GM12878 (cell line): ENCODE results near the gene MRRF. TPM values are rescaled to one million over a fixed set of nuclear protein-coding genes. Genes with fewer than 3 reads are reported as not detected.

Source experiments
- BACH1 ChIP-seq: fragments of 450-650 bp; IDR thresholded peaks from 2 replicates; pipeline ENCODE4 v1.6.1; 2017; ENCODE audit warnings: mild to moderate bottlenecking, borderline replicate concordance
- GATAD2B ChIP-seq: fragments of 450-650 bp; conservative IDR thresholded peaks from 2 replicates; pipeline ENCODE4 v1.6.1; 2017; ENCODE audit warnings: low read depth, mild to moderate bottlenecking, moderate library complexity
- POLR2AphosphoS2 ChIP-seq: IDR thresholded peaks from 2 replicates; pipeline ENCODE4 v1.6.1; 2011; ENCODE audit warnings: low read depth, mild to moderate bottlenecking, low read length, improper control_type of control experiment, moderate library complexity
- SMAD1 ChIP-seq: fragments of 450-650 bp; IDR thresholded peaks from 2 replicates; pipeline ENCODE4 v1.6.1; 2018; ENCODE audit warnings: mild to moderate bottlenecking, low read depth; ENCODE audit not compliant: partially characterized antibody
- USF1 ChIP-seq: IDR thresholded peaks from 2 replicates; pipeline ENCODE4 v1.6.1; 2011; ENCODE audit warnings: borderline replicate concordance, low read depth, mild to moderate bottlenecking, moderate library complexity, mixed read lengths, low read length; ENCODE audit not compliant: insufficient read depth; ENCODE audit errors: extremely low read length
- USF2 ChIP-seq: IDR thresholded peaks from 2 replicates; pipeline ENCODE4 v1.6.1; 2011; ENCODE audit warnings: low read depth, low read length, improper control_type of control experiment, borderline replicate concordance
- polyA plus RNA-seq, 11 experiments: library from polyadenylated mRNA; depleted of rRNA in 4 of 11; unstranded in 6 of 11; stranded (reverse) in 5 of 11; fragments of >200 nt; fragmentation: Nextera tagmentation in 4 of 11; fragmentation: Illumina TruSeq in 1 of 11; extraction: Ambion mirVana in 4 of 11; extraction: Trizol in 1 of 11; gene quantifications; 1 replicate in 1 of 11; 2 replicates in 10 of 11; pipeline versions ENCODE4 v1.2.1 to v1.2.3, GENCODE V29; 2011 to 2016; ENCODE audit warnings: inconsistent platforms in 2 of 11, missing spikeins in 2 of 11, low read depth in 1 of 11
- total RNA-seq, 4 experiments: library from RNA; depleted of rRNA in 3 of 4; stranded (reverse); fragments of >200 nt in 3 of 4; fragmentation: Illumina TruSeq in 1 of 4; extraction: Trizol in 1 of 4; gene quantifications; 2 replicates each; pipeline versions ENCODE4 v1.2.1 to v1.2.3, GENCODE V29; 2013 to 2021
- TF ChIP-seq, protein P1 (sequence below), 3 experiments: IDR thresholded peaks in 2 of 3; conservative IDR thresholded peaks in 1 of 3; 2 replicates each; pipeline ENCODE4 v1.5.1; 2011; ENCODE audit warnings: low read depth in 3 of 3, low read length in 3 of 3, mild to moderate bottlenecking in 3 of 3, control low read depth in 2 of 3, moderate library complexity in 2 of 3, inconsistent platforms in 1 of 3, mixed read lengths in 1 of 3; ENCODE audit not compliant: control insufficient read depth in 2 of 3, insufficient read depth in 1 of 3; ENCODE audit errors: extremely low read depth in 1 of 3

Gene MRRF
- total and polyA plus RNA-seq, 10 of the 15 experiments (the other 5 are each of a cell fraction or from before 2014, with no cell fraction given) = 64.8 to 112 (median 76.4) TPM

GRCh38 chr9:122372856-122373845 is 108.5 kb downstream of the MRRF start (continued):
- TF ChIP-seq GATAD2B = no peak
- TF ChIP-seq, protein P1, sequence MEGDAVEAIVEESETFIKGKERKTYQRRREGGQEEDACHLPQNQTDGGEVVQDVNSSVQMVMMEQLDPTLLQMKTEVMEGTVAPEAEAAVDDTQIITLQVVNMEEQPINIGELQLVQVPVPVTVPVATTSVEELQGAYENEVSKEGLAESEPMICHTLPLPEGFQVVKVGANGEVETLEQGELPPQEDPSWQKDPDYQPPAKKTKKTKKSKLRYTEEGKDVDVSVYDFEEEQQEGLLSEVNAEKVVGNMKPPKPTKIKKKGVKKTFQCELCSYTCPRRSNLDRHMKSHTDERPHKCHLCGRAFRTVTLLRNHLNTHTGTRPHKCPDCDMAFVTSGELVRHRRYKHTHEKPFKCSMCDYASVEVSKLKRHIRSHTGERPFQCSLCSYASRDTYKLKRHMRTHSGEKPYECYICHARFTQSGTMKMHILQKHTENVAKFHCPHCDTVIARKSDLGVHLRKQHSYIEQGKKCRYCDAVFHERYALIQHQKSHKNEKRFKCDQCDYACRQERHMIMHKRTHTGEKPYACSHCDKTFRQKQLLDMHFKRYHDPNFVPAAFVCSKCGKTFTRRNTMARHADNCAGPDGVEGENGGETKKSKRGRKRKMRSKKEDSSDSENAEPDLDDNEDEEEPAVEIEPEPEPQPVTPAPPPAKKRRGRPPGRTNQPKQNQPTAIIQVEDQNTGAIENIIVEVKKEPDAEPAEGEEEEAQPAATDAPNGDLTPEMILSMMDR (IDR thresholded peaks at IDR 0.05 in 2 of 3, conservative IDR thresholded peaks at IDR 0.05 in 1 of 3; ENCODE audit: control insufficient read depth in 2 of 3, extremely low read depth in 1 of 3, insufficient read depth in 1 of 3, low read depth in 3 of 3, low read length in 3 of 3) = no peak
- no peak for TF ChIP-seq SMAD1
- TF ChIP-seq USF2 = no peak
- no peak for TF ChIP-seq USF1
- no peak for TF ChIP-seq BACH1
- TF ChIP-seq POLR2AphosphoS2 = no peak
- TF ChIP-seq, all 136 proteins: peak for 0
